ENCODE data around the gene PKM.

DNA sequence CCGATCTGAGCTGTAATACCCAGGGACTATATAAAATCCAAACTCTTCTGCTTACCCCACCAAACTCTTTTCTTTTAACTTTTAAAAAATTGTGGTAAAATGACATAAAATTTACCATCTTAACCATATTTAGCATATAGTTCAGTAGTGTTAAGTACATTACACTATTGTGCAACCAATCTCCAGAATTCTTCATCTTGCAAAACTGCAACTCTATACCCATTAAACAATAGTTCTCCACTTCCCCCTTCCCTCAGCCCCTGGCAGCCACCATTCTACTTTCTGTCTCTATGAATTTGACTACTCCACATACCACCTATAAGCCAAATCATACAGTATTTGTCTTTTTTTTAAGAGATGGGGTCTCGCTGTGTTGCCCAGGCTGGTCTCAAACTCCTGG, 74.1 kb downstream of the PKM start:
- TF ChIP-seq, protein P1, sequence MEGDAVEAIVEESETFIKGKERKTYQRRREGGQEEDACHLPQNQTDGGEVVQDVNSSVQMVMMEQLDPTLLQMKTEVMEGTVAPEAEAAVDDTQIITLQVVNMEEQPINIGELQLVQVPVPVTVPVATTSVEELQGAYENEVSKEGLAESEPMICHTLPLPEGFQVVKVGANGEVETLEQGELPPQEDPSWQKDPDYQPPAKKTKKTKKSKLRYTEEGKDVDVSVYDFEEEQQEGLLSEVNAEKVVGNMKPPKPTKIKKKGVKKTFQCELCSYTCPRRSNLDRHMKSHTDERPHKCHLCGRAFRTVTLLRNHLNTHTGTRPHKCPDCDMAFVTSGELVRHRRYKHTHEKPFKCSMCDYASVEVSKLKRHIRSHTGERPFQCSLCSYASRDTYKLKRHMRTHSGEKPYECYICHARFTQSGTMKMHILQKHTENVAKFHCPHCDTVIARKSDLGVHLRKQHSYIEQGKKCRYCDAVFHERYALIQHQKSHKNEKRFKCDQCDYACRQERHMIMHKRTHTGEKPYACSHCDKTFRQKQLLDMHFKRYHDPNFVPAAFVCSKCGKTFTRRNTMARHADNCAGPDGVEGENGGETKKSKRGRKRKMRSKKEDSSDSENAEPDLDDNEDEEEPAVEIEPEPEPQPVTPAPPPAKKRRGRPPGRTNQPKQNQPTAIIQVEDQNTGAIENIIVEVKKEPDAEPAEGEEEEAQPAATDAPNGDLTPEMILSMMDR (conservative IDR thresholded peaks at IDR 0.05): no peak
- TF ChIP-seq EZH2 (IDR thresholded peaks at IDR 0.05; ENCODE audit: low read depth): no peak
